HEK293 (cell line): ENCODE results near the gene GLIPR1.

ENCODE experiments used
- IKZF3 ChIP-seq: fragments of 450-650 bp; IDR thresholded peaks from 2 replicates; pipeline ENCODE4 v1.5.0; 2018; ENCODE audit warnings: missing biosample characterization, mild to moderate bottlenecking, missing genetic modification characterization, moderate library complexity
- KLF8 ChIP-seq: fragments of 450-650 bp; formaldehyde crosslinking; IDR thresholded peaks from 2 replicates; pipeline ENCODE4 v1.5.1; 2016; ENCODE audit warnings: missing biosample characterization, missing genetic modification characterization
- PBX3 ChIP-seq: sonication (generic); formaldehyde crosslinking; IDR thresholded peaks from 2 replicates; pipeline ENCODE4 v1.8.1; 2022; ENCODE audit warnings: mild to moderate bottlenecking, moderate library complexity, missing genetic modification reagents
- PRDM2 ChIP-seq: fragments of 450-650 bp; formaldehyde crosslinking; IDR thresholded peaks from 2 replicates; pipeline ENCODE4 v1.5.1; 2016; ENCODE audit warnings: missing biosample characterization, missing genetic modification characterization, borderline replicate concordance
- PRDM4 ChIP-seq: fragments of 450-650 bp; formaldehyde crosslinking; IDR thresholded peaks from 2 replicates; pipeline ENCODE4 v1.5.1; 2017; ENCODE audit warnings: missing biosample characterization, missing genetic modification characterization
- REPIN1 ChIP-seq: fragments of 450-650 bp; formaldehyde crosslinking; IDR thresholded peaks from 2 replicates; pipeline ENCODE4 v1.5.1; 2017; ENCODE audit warnings: missing biosample characterization, missing genetic modification characterization, low read depth
- SETDB1 ChIP-seq: IDR thresholded peaks from one replicate; pipeline ENCODE4 v1.6.1; 2017; ENCODE audit warnings: mild to moderate bottlenecking, low read length, moderate library complexity, mixed read lengths; ENCODE audit not compliant: insufficient read length
- WT1 ChIP-seq: fragments of 450-650 bp; formaldehyde crosslinking; IDR thresholded peaks from 2 replicates; pipeline ENCODE4 v1.5.1; 2016; ENCODE audit warnings: missing biosample characterization, missing genetic modification characterization
- ZBTB48 ChIP-seq: fragments of 450-650 bp; formaldehyde crosslinking; IDR thresholded peaks from 2 replicates; pipeline ENCODE4 v1.5.1; 2016; ENCODE audit warnings: missing biosample characterization, missing genetic modification characterization
- ZEB2 ChIP-seq: fragments of 450-650 bp; formaldehyde crosslinking; IDR thresholded peaks from 2 replicates; pipeline ENCODE4 v1.5.1; 2016; ENCODE audit warnings: missing biosample characterization, missing genetic modification characterization
- ZFHX2 ChIP-seq: fragments of 450-650 bp; formaldehyde crosslinking; conservative IDR thresholded peaks from 2 replicates; pipeline ENCODE4 v1.5.1; 2016; ENCODE audit warnings: missing biosample characterization, missing genetic modification characterization
- ZFP69B ChIP-seq: fragments of 450-650 bp; formaldehyde crosslinking; IDR thresholded peaks from 2 replicates; pipeline ENCODE4 v1.5.1; 2016; ENCODE audit warnings: missing biosample characterization, missing genetic modification characterization
- ZNF112 ChIP-seq: fragments of 450-650 bp; formaldehyde crosslinking; IDR thresholded peaks from 2 replicates; pipeline ENCODE4 v1.5.0; 2017; ENCODE audit warnings: missing biosample characterization, missing genetic modification characterization
- ZNF146 ChIP-seq: fragments of 450-650 bp; formaldehyde crosslinking; IDR thresholded peaks from 2 replicates; pipeline ENCODE4 v1.5.1; 2016; ENCODE audit warnings: missing biosample characterization, missing genetic modification characterization
- ZNF148 ChIP-seq: fragments of 450-650 bp; formaldehyde crosslinking; IDR thresholded peaks from 2 replicates; pipeline ENCODE4 v1.5.0; 2017; ENCODE audit warnings: missing biosample characterization, missing genetic modification characterization, borderline replicate concordance
- ZNF354C ChIP-seq: fragments of 450-650 bp; formaldehyde crosslinking; IDR thresholded peaks from 2 replicates; pipeline ENCODE4 v1.5.1; 2016; ENCODE audit warnings: missing biosample characterization, missing genetic modification characterization, low read depth, borderline replicate concordance
- ZNF37A ChIP-seq: fragments of 450-650 bp; IDR thresholded peaks from 2 replicates; pipeline ENCODE4 v1.5.1; 2018; ENCODE audit warnings: missing biosample characterization, missing genetic modification characterization
- ZNF555 ChIP-seq: fragments of 450-650 bp; formaldehyde crosslinking; conservative IDR thresholded peaks from 2 replicates; pipeline ENCODE4 v1.5.1; 2017; ENCODE audit warnings: missing biosample characterization, mild to moderate bottlenecking, missing genetic modification characterization, inconsistent platforms
- ZNF621 ChIP-seq: fragments of 450-650 bp; formaldehyde crosslinking; IDR thresholded peaks from 2 replicates; pipeline ENCODE4 v1.5.1; 2017; ENCODE audit warnings: missing biosample characterization, missing genetic modification characterization
- ZNF677 ChIP-seq: fragments of 450-650 bp; IDR thresholded peaks from 2 replicates; pipeline ENCODE4 v1.5.0; 2018; ENCODE audit warnings: missing biosample characterization, mild to moderate bottlenecking, missing genetic modification characterization, moderate library complexity
- ZNF692 ChIP-seq: fragments of 450-650 bp; formaldehyde crosslinking; IDR thresholded peaks from 2 replicates; pipeline ENCODE4 v1.5.1; 2016; ENCODE audit warnings: missing biosample characterization, missing genetic modification characterization
- ZNF843 ChIP-seq: fragments of 450-650 bp; formaldehyde crosslinking; IDR thresholded peaks from 2 replicates; pipeline ENCODE4 v1.5.1; 2016; ENCODE audit warnings: missing biosample characterization, missing genetic modification characterization
- ZSCAN5A ChIP-seq: fragments of 450-650 bp; formaldehyde crosslinking; IDR thresholded peaks from 2 replicates; pipeline ENCODE4 v1.5.1; 2016; ENCODE audit warnings: missing biosample characterization, missing genetic modification characterization

The GLIPR1 gene

DNA sequence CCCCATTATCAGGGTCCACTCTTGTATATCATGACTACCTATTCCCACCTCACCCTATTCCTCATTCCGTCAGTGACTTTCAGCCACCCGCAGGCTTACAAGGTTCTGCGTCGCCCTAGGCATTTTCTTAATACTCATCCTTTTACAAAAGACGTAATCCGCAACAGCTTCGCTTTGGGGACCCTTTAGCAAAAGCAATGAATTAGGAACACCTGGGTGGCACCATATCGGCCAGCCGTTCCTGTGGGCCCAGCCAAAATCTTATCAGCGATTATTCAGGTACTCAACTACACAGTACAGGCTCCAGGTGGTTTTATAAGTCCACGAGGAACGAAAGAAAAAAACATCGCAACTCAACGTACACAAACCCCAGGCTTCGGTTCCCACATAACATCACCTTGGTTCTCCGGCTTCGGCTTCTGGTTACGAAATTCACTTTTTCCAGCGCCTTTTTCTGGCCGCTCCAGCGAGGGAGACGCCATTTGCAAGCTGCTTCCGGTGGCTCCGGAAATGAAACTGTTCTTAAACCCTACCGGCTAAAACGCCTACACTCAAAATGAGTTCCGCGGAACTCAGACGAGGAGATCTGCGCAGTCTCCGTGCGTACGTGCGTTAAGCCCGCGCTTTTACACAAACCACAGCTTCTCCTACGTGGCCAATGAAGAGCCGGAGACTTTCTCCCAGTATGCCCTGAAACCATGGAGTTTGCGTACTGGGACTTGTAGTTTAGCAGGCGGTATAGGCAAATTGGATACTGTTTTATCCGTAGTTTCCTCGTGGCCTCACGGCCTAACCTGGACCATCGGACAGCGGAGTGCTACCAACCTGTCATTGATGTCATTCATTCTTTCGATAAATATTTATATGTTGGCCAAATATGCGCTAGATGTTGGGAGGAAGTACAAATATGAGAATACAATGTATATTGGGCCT, 30.8 kb downstream of the GLIPR1 start, which contains the start of gene KRR1 (continued):
- no peak for TF ChIP-seq PBX3 (CRISPR knock-in tag)
- TF ChIP-seq ZNF555 (tag by site-specific recombination), result no peak
- TF ChIP-seq ZNF843 (tag by site-specific recombination), result peak; percentile 23; the same call in 1 of the 2 replicates
- TF ChIP-seq ZBTB48 (tag by site-specific recombination), result no peak
- 0 out of 2 replicates have a peak, but pooled peaks have one; percentile 18 for TF ChIP-seq IKZF3 (tag by site-specific recombination)
- TF ChIP-seq KLF8, result peak; percentile 72; the same call in 1 of the 2 replicates
- no peak for TF ChIP-seq ZNF148 (tag by site-specific recombination)
- no peak for TF ChIP-seq WT1 (tag by site-specific recombination)
- peak; percentile 52 for TF ChIP-seq ZFHX2 (tag by site-specific recombination)
- peak; percentile 39; the same call in 1 of the 2 replicates for TF ChIP-seq PRDM4 (tag by site-specific recombination)
- TF ChIP-seq ZNF112 (tag by site-specific recombination), result no peak
- 0 out of 2 replicates have a peak, but pooled peaks have one; percentile 20 for TF ChIP-seq ZNF146
- TF ChIP-seq ZNF692 (tag by site-specific recombination), result peak; percentile 93
- TF ChIP-seq ZEB2 (tag by site-specific recombination), result peak; percentile 67; the same call in 1 of the 2 replicates
- TF ChIP-seq ZNF621 (tag by site-specific recombination), result no peak
- no peak for TF ChIP-seq ZNF354C
- peak; percentile 60; the same call in 1 of the 2 replicates for TF ChIP-seq ZNF37A
- no peak for TF ChIP-seq ZNF677
- peak; percentile 76 for TF ChIP-seq ZFP69B (tag by site-specific recombination)
- TF ChIP-seq SETDB1, result peak; percentile 70
- TF ChIP-seq ZSCAN5A (tag by site-specific recombination), result no peak
- no peak for TF ChIP-seq PRDM2 (tag by site-specific recombination)
- 0 out of 2 replicates have a peak, but pooled peaks have one; percentile 58 for TF ChIP-seq REPIN1
